ENCODE data around the gene RGS7. TPM values are rescaled to one million over a fixed set of nuclear protein-coding genes. Genes with fewer than 3 reads are reported as not detected.

The RGS7 gene
- total RNA-seq, 6 experiments from 2014 or later = not detected

DNA sequence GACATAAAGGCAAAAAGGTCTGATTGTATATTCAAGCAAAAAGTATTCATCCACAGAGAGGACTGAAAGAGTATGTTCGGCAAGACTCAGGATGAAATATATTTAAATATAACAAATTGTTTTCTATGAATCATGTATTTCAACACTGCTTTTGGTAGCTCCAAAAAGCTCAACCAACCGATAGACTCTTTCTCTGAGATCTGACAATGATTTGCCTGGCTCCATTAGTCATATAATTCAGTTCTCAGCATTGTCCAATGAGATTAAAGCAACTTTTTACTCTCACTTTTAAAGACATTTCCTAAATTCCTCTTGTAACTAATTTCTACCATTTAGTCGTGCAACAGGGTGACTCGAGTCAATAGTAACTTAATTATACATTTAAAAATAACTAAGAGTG lies 426.0 kb downstream of the RGS7 start:
- 64% methylated on average over 4 of the region's 4 CpGs for WGBS (ENCODE audit: insufficient coverage, low coverage, low lambda C conversion rate, missing lambda C conversion rate)

DNA sequence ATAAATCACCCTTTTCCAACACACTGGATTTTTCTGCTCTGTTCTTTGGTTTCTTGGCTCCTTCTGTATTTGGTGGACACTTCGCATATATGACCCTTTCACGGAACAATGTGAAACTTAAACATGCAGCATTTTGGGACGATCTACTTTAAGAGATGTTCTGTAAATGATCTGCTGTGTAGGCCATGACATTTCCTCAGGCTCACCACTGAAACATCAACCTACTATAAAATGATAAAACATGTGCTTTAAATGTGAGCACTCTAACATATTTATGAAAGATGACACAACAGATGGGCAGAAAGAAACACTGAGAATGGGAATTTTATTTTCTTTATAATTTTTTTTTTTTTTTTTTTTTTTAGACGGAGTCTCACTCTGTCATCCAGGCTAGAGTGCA lies 428.7 kb downstream of the RGS7 start:
- no peaks in the 10 kb centered on the region for H3K9me3 ChIP-seq
- TF ChIP-seq, protein P1, sequence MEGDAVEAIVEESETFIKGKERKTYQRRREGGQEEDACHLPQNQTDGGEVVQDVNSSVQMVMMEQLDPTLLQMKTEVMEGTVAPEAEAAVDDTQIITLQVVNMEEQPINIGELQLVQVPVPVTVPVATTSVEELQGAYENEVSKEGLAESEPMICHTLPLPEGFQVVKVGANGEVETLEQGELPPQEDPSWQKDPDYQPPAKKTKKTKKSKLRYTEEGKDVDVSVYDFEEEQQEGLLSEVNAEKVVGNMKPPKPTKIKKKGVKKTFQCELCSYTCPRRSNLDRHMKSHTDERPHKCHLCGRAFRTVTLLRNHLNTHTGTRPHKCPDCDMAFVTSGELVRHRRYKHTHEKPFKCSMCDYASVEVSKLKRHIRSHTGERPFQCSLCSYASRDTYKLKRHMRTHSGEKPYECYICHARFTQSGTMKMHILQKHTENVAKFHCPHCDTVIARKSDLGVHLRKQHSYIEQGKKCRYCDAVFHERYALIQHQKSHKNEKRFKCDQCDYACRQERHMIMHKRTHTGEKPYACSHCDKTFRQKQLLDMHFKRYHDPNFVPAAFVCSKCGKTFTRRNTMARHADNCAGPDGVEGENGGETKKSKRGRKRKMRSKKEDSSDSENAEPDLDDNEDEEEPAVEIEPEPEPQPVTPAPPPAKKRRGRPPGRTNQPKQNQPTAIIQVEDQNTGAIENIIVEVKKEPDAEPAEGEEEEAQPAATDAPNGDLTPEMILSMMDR (IDR thresholded peaks at IDR 0.05) = no peak
- TF ChIP-seq POLR2A (IDR thresholded peaks at IDR 0.05) = no peak
- H3K4me1 ChIP-seq = peaks cover 0 to 9% (median 0%) of the 10 kb centered on the region in 4 donors
- WGBS (ENCODE audit: insufficient coverage, low coverage, low lambda C conversion rate, missing lambda C conversion rate) = 33% methylated on average over 4 of the region's 4 CpGs
- H3K27me3 ChIP-seq = no peaks in the 10 kb centered on the region
- H3K27ac ChIP-seq = peak overlapping the region in 1 of 3 donors; percentile 32
- H3K36me3 ChIP-seq = no peaks in the 10 kb centered on the region
- H3K4me3 ChIP-seq = no peak overlapping the region
- intact Hi-C loops (cut with DNase I) = no loop called here
- DNase-seq (no peak), ATAC-seq (peak in 3 of 4 donors; percentile 10 to 48 (median 23))

More for the DNA sequence above, 426.0 kb downstream of the RGS7 start:
- Histone ChIP-seq H3K36me3 (no peaks in the 10 kb centered on the region), H3K4me1 (peaks cover 0 to 9% (median 0%) of the 10 kb centered on the region in 4 donors), H3K4me3 (no peak overlapping the region), H3K9me3 (no peaks in the 10 kb centered on the region), H3K27me3 (no peaks in the 10 kb centered on the region), H3K27ac (no peak overlapping the region)
- intact Hi-C loops (cut with DNase I) = no loop called here
- no peak for DNase-seq
- no peak for ATAC-seq
- no peak for TF ChIP-seq POLR2A (IDR thresholded peaks at IDR 0.05)
- TF ChIP-seq, protein P1 (IDR thresholded peaks at IDR 0.05) = no peak

DNA sequence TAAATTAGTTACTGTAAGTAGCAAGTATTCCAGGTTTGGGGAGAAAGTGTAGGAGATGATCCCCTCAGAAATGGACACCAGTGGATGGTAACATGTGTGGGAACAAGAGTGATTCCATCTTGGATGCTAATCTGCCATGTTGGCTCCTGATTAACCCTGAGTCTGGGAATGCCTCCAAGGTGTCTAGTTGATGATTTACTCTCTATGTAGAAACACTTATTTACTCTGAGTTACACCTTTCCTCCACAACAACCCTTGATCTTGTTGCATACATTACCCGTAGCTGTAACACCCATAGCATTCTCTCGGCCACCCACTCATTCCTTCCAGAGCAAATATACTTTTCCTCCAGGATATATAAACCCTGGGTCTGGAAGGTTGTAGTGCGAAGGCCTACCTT lies 429.2 kb downstream of the RGS7 start:
- TF ChIP-seq, protein P1 (IDR thresholded peaks at IDR 0.05) = no peak
- no peak for TF ChIP-seq POLR2A (IDR thresholded peaks at IDR 0.05)
- Histone ChIP-seq H3K27me3 (no peaks in the 10 kb centered on the region), H3K4me3 (no peak overlapping the region), H3K9me3 (no peaks in the 10 kb centered on the region), H3K27ac (peak overlapping the region in 1 of 3 donors; percentile 32), H3K4me1 (peaks cover 0 to 9% (median 0%) of the 10 kb centered on the region in 4 donors), H3K36me3 (no peaks in the 10 kb centered on the region)
- DNase-seq (peak in 1 of 3 donors; percentile 46), ATAC-seq (peak; percentile 96 to 99 (median 98))
- intact Hi-C loops (cut with DNase I) = no loop called here
- 46% methylated on average over 3 of the region's 3 CpGs for WGBS (ENCODE audit: insufficient coverage, low coverage, low lambda C conversion rate, missing lambda C conversion rate)

DNA sequence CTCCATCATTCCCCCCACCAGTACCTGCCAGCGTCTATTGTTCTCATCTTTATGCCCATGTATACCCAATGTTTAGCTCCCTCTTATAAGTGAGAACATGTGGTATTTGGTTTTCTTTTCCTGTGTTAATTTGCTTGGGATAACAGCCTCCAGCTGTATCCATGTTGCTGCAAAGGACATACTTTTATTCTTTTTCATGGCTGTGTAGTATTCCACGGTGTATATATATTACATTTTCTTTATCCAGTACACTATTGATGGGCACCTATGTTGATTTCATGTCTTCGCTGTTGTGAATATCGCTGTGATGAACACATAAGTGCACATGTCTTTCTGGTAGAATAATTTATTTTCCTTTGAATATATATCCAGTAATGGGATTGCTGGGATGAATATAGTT lies 431.7 kb downstream of the RGS7 start:
- Histone ChIP-seq H3K27me3 (no peaks in the 10 kb centered on the region), H3K4me1 (peaks cover 0 to 9% (median 0%) of the 10 kb centered on the region in 4 donors), H3K9me3 (no peaks in the 10 kb centered on the region), H3K4me3 (no peak overlapping the region), H3K36me3 (no peaks in the 10 kb centered on the region), H3K27ac (no peak overlapping the region)
- intact Hi-C loops (cut with DNase I) = no loop called here
- TF ChIP-seq, protein P1 (IDR thresholded peaks at IDR 0.05) = no peak
- no peak for TF ChIP-seq POLR2A (IDR thresholded peaks at IDR 0.05)
- WGBS (ENCODE audit: insufficient coverage, low coverage, low lambda C conversion rate, missing lambda C conversion rate) = 65% methylated on average over 3 of the region's 4 CpGs
- DNase-seq (no peak), ATAC-seq (no peak)

DNA sequence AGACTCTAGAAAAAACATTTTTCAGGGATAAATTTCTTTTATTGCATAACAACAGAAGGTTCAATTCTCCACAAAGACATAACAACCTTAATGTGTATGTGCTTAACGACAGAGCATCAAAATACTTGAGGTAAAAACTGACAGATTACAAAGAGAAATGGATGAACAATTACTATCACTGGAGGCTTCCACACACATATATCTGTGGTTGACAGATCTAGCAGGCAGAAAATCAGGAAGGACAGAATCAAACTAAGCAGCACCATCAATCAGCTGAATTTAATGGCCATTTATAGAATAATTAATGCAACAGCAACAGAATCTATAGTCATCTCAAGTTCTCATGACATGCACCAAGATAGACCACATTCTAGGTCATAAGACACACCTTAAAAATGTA lies 439.0 kb downstream of the RGS7 start:
- Histone ChIP-seq H3K4me3 (no peak overlapping the region), H3K27me3 (no peaks in the 10 kb centered on the region), H3K9me3 (no peaks in the 10 kb centered on the region), H3K36me3 (no peaks in the 10 kb centered on the region), H3K27ac (no peak overlapping the region), H3K4me1 (no peaks in the 10 kb centered on the region)
- DNase-seq (no peak), ATAC-seq (no peak)
- TF ChIP-seq, protein P1 (IDR thresholded peaks at IDR 0.05) = no peak
- TF ChIP-seq POLR2A (IDR thresholded peaks at IDR 0.05) = no peak
- 71% methylated on average over 1 of the region's 1 CpG for WGBS (ENCODE audit: insufficient coverage, low coverage, low lambda C conversion rate, missing lambda C conversion rate)
- intact Hi-C loops (cut with DNase I) = no loop called here

All from right lobe of liver (tissue), 6 donors.